Measurements from ENCODE around the gene INTS4.
"Not testable (repeated sequence)": the region's sequence is repeated elsewhere in the genome, so short reads cannot be mapped to it uniquely, and the experiment has no call there.

Gene INTS4

GRCh38 chr11:77917713-77918112, 76.8 kb downstream of the INTS4 start:
- not testable (repeated sequence) for H3K36me3 ChIP-seq (ENCODE audit: control insufficient read depth, insufficient read depth, low read length); H3K79me2 ChIP-seq; H3K4me3 ChIP-seq (ENCODE audit: low read depth, low read length); H3K27me3 ChIP-seq (ENCODE audit: control insufficient read depth, insufficient read depth, low read length); H3K9ac ChIP-seq; H3K4me1 ChIP-seq; H2AFZ ChIP-seq; H3K9me3 ChIP-seq (ENCODE audit: control insufficient read depth, low read length); H3K4me2 ChIP-seq (ENCODE audit: low read length); H3K27ac ChIP-seq

GRCh38 chr11:77914307-77914791, 80.1 kb downstream of the INTS4 start:
- H3K9me3 ChIP-seq (ENCODE audit: control insufficient read depth, low read length); H2AFZ ChIP-seq; H3K27ac ChIP-seq; H3K4me1 ChIP-seq; H3K9ac ChIP-seq; H3K4me2 ChIP-seq (ENCODE audit: low read length); H3K4me3 ChIP-seq (ENCODE audit: low read depth, low read length); H3K36me3 ChIP-seq (ENCODE audit: control insufficient read depth, insufficient read depth, low read length); H3K27me3 ChIP-seq (ENCODE audit: control insufficient read depth, insufficient read depth, low read length); H3K79me2 ChIP-seq: not testable (repeated sequence)

DNA sequence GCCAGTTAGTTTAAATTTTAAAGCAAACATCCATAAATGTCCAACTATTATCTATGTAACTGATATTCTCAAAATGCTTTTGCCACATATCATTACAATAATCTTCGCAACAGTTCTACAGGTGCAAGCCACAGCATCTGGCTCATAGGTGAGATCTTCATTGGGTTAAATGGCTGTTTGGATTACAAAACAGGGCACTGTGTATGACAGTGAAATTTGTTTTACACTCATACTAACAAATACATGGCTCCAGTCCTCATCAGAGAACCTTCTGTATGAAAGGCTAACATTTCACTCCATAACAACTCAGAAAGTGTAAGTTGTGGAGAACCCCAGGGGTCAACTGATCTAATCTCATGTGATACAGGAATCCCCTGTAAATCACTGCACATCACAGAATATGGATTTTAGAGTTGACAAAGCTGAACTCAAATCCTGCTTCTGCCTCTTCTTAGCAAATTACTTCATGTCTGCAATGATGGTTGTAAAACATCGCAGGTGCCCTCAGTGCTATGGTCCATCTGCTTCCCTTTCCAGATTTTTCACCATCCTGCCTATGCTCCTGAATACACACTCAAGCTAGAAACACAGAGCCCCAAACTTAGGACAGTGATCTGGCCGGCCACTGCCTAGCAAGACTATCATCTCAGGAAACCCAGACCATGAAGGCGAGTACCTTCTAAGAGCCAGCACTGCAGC, 80.7 kb downstream of the INTS4 start:
- not testable (repeated sequence) for H3K79me2 ChIP-seq; H3K9ac ChIP-seq; H3K27ac ChIP-seq; H3K9me3 ChIP-seq (ENCODE audit: control insufficient read depth, low read length); H3K4me2 ChIP-seq (ENCODE audit: low read length); H2AFZ ChIP-seq; H3K4me3 ChIP-seq (ENCODE audit: low read depth, low read length); H3K27me3 ChIP-seq (ENCODE audit: control insufficient read depth, insufficient read depth, low read length); H3K36me3 ChIP-seq (ENCODE audit: control insufficient read depth, insufficient read depth, low read length); H3K4me1 ChIP-seq

GRCh38 chr11:77910828-77911227, 83.6 kb downstream of the INTS4 start:
- not testable (repeated sequence) for H3K27ac ChIP-seq; H2AFZ ChIP-seq; H3K79me2 ChIP-seq; H3K9ac ChIP-seq; H3K4me1 ChIP-seq; H3K9me3 ChIP-seq (ENCODE audit: control insufficient read depth, low read length); H3K4me3 ChIP-seq (ENCODE audit: low read depth, low read length); H3K4me2 ChIP-seq (ENCODE audit: low read length); H3K27me3 ChIP-seq (ENCODE audit: control insufficient read depth, insufficient read depth, low read length); H3K36me3 ChIP-seq (ENCODE audit: control insufficient read depth, insufficient read depth, low read length)

DNA sequence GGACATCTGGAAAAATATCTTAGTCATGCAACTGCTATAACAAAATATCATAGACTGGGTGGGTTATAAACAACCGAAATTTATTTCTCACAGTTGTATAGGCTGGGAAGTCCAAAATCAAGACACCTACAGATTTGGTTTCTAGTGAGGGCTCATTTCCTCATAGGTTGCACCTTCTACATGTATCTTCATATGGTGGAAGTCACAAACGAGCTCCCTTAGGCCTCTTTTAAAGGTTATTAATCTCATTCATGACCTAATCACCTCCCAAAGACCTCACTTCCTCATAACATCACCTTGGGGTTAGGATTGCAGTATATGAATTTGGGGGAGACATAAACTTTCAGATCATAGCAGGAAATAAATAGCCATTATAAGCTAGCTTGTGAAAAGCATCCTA, 85.2 kb downstream of the INTS4 start:
- H3K9ac ChIP-seq, result no peak overlapping the region
- H3K4me3 ChIP-seq (ENCODE audit: low read depth, low read length), result no peak overlapping the region
- H3K4me1 ChIP-seq, result no peaks in the 10 kb centered on the region
- no peaks in the 10 kb centered on the region for H3K36me3 ChIP-seq (ENCODE audit: control insufficient read depth, insufficient read depth, low read length)
- no peak overlapping the region for H3K4me2 ChIP-seq (ENCODE audit: low read length)
- no peak overlapping the region for H3K27ac ChIP-seq
- H3K79me2 ChIP-seq, result no peaks in the 10 kb centered on the region
- no peaks in the 10 kb centered on the region for H3K27me3 ChIP-seq (ENCODE audit: control insufficient read depth, insufficient read depth, low read length)
- no peaks in the 10 kb centered on the region for H3K9me3 ChIP-seq (ENCODE audit: control insufficient read depth, low read length)
- TF ChIP-seq CTCF (IDR thresholded peaks at IDR 0.05), result no peak
- no peak overlapping the region for H2AFZ ChIP-seq

DNA sequence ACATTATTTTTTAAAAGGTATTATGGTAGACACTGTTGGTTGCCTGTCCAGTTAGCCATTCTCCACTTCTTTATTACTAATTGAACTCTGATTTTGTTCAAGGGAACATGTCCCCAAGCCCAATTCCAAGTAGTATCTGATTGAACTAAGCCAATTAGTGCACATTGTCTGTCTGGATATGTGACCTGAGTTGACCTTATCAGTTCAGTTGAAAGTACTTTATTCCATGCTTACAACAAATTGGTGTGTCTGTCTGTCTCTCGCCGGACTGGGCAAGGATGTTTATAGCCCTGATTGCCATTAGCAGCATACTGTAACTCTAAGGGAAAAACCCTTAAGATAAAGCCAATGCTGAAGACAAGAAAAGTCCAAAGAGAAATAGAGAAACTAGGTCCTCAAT, 85.6 kb downstream of the INTS4 start:
- H3K4me3 ChIP-seq (ENCODE audit: low read depth, low read length), result no peak overlapping the region
- H2AFZ ChIP-seq, result no peak overlapping the region
- H3K9me3 ChIP-seq (ENCODE audit: control insufficient read depth, low read length), result no peaks in the 10 kb centered on the region
- no peak overlapping the region for H3K27ac ChIP-seq
- no peak for TF ChIP-seq CTCF (IDR thresholded peaks at IDR 0.05)
- H3K4me2 ChIP-seq (ENCODE audit: low read length), result no peak overlapping the region
- no peak overlapping the region for H3K9ac ChIP-seq
- H3K79me2 ChIP-seq, result no peaks in the 10 kb centered on the region
- H3K27me3 ChIP-seq (ENCODE audit: control insufficient read depth, insufficient read depth, low read length), result no peaks in the 10 kb centered on the region
- no peaks in the 10 kb centered on the region for H3K36me3 ChIP-seq (ENCODE audit: control insufficient read depth, insufficient read depth, low read length)
- no peaks in the 10 kb centered on the region for H3K4me1 ChIP-seq

DNA sequence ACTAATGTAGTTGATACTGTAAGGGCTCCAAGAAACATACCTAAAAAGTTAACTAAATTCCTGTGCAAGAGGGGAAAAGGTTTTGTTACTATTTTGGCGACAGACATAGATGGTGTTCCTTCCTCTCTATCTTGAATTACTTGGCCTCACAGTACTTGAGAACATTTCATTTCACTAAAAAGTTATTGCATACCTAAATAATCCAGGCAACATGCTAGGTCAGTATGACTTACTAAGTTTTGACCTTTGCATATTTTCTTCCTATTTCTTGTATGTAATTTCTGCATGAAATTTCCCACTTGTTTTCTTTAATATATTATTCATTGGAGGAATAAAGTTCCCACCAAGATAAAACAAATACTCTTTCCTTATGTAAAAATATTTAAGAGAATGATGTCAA, 99.5 kb downstream of the INTS4 start:
- H3K9me3 ChIP-seq (ENCODE audit: control insufficient read depth, low read length); H3K79me2 ChIP-seq; H3K27me3 ChIP-seq (ENCODE audit: control insufficient read depth, insufficient read depth, low read length); H3K4me3 ChIP-seq (ENCODE audit: low read depth, low read length); H3K4me1 ChIP-seq; H2AFZ ChIP-seq; H3K36me3 ChIP-seq (ENCODE audit: control insufficient read depth, insufficient read depth, low read length); H3K4me2 ChIP-seq (ENCODE audit: low read length); H3K9ac ChIP-seq; H3K27ac ChIP-seq: not testable (repeated sequence)

DNA sequence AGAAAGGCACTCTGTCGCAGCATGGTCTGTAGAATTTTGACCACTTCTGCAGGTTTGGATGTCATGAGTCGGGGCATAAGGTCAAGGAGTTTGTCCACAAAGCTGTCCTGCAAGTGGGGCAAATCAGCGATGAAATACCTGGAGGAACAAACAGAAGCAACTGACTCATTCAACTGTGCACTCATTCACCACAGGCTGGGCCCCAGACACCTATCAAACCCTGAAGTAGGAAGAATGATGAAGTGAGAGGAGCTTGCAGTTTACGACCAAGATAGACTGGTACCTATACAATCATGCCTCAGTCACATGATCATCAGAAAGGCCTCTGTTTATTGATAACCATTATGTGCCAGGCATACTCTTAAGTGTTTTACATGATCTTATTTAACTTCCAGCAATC, 102.8 kb downstream of the INTS4 start:
- not testable (repeated sequence) for H3K27ac ChIP-seq; H3K4me2 ChIP-seq (ENCODE audit: low read length); H3K9me3 ChIP-seq (ENCODE audit: control insufficient read depth, low read length); H3K9ac ChIP-seq; H3K79me2 ChIP-seq; H3K36me3 ChIP-seq (ENCODE audit: control insufficient read depth, insufficient read depth, low read length); H3K27me3 ChIP-seq (ENCODE audit: control insufficient read depth, insufficient read depth, low read length); H2AFZ ChIP-seq; H3K4me3 ChIP-seq (ENCODE audit: low read depth, low read length); H3K4me1 ChIP-seq

GRCh38 chr11:77891256-77891655, 103.2 kb downstream of the INTS4 start:
- H3K27me3 ChIP-seq (ENCODE audit: control insufficient read depth, insufficient read depth, low read length); H3K36me3 ChIP-seq (ENCODE audit: control insufficient read depth, insufficient read depth, low read length); H3K9me3 ChIP-seq (ENCODE audit: control insufficient read depth, low read length); H3K9ac ChIP-seq; H2AFZ ChIP-seq; H3K79me2 ChIP-seq; H3K4me2 ChIP-seq (ENCODE audit: low read length); H3K4me3 ChIP-seq (ENCODE audit: low read depth, low read length); H3K4me1 ChIP-seq; H3K27ac ChIP-seq: not testable (repeated sequence)

GRCh38 chr11:77890619-77891056, 103.8 kb downstream of the INTS4 start:
- H3K27me3 ChIP-seq (ENCODE audit: control insufficient read depth, insufficient read depth, low read length); H3K36me3 ChIP-seq (ENCODE audit: control insufficient read depth, insufficient read depth, low read length); H3K4me1 ChIP-seq; H3K9me3 ChIP-seq (ENCODE audit: control insufficient read depth, low read length); H3K27ac ChIP-seq; H2AFZ ChIP-seq; H3K4me2 ChIP-seq (ENCODE audit: low read length); H3K9ac ChIP-seq; H3K4me3 ChIP-seq (ENCODE audit: low read depth, low read length); H3K79me2 ChIP-seq: not testable (repeated sequence)

All from parathyroid adenoma (tissue), 2 donors.